WI38 (cell line): ENCODE measurements around the gene DNAJC6.

ENCODE experiments used
- H3K4me3 ChIP-seq: 2 replicates; pipeline ENCODE4 v1.5.1; 2011; ENCODE audit warnings: low read depth, mild to moderate bottlenecking, control low read depth, low read length
- TF ChIP-seq, protein P1 (sequence below): IDR thresholded peaks from 2 replicates; pipeline ENCODE4 v1.5.1; 2012; ENCODE audit warnings: low read depth, mild to moderate bottlenecking, control low read depth, low read length

DNAJC6 gene

GRCh38 chr1:65355031-65355712 lies 45.8 kb downstream of the DNAJC6 start:
- no peak overlapping the region for H3K4me3 ChIP-seq
- TF ChIP-seq, protein P1, sequence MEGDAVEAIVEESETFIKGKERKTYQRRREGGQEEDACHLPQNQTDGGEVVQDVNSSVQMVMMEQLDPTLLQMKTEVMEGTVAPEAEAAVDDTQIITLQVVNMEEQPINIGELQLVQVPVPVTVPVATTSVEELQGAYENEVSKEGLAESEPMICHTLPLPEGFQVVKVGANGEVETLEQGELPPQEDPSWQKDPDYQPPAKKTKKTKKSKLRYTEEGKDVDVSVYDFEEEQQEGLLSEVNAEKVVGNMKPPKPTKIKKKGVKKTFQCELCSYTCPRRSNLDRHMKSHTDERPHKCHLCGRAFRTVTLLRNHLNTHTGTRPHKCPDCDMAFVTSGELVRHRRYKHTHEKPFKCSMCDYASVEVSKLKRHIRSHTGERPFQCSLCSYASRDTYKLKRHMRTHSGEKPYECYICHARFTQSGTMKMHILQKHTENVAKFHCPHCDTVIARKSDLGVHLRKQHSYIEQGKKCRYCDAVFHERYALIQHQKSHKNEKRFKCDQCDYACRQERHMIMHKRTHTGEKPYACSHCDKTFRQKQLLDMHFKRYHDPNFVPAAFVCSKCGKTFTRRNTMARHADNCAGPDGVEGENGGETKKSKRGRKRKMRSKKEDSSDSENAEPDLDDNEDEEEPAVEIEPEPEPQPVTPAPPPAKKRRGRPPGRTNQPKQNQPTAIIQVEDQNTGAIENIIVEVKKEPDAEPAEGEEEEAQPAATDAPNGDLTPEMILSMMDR, result no peak

DNA sequence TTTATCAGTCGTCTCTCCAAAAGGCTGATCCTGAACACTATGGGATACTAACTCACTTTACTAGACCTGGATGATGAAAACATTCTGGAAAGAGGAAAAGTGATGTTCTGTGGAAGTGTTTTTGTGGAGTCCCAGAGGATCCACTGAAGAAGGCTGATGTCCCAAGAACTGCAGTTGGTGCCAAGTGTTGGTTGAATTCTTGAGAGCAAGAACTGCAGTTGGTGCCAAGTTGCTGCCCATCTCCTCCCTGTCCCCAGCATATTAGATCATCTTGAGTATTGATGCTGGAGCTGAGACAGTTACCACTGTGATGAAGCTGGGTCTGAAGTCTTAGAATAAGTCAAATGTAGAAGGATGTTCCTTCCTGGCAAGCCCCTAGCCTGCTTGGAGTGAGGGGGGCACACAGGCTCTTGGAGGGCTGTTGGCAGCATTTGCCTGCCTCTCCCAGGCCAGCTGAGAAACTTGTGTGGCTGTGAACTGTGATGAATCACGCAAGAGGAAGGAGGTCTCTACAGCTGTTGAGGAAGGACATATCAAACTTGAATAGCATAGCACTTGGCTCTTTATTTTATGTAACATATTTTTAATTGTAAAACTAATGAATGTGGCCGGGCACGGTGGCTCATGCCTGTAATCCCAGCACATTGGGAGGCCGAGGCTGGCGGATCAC lies 48.1 kb downstream of the DNAJC6 start:
- TF ChIP-seq, protein P1, result no peak
- H3K4me3 ChIP-seq, result no peak overlapping the region

- TF ChIP-seq, protein P1, result no peak
- H3K4me3 ChIP-seq, result no peak overlapping the region
Observed at GRCh38 chr1:65359888-65360287, 50.5 kb downstream of the DNAJC6 start.

- no peak overlapping the region for H3K4me3 ChIP-seq
- TF ChIP-seq, protein P1, result no peak
Observed at GRCh38 chr1:65360648-65361047, 51.3 kb downstream of the DNAJC6 start.

- H3K4me3 ChIP-seq, result no peak overlapping the region
- TF ChIP-seq, protein P1, result no peak
Observed at GRCh38 chr1:65362545-65362944, 53.2 kb downstream of the DNAJC6 start.

- TF ChIP-seq, protein P1, result no peak
- H3K4me3 ChIP-seq, result no peak overlapping the region
Observed at GRCh38 chr1:65363484-65363883, 54.1 kb downstream of the DNAJC6 start.

- TF ChIP-seq, protein P1, result no peak
- no peak overlapping the region for H3K4me3 ChIP-seq
Observed at GRCh38 chr1:65368403-65368802, 59.1 kb downstream of the DNAJC6 start.
